Activated CD8-positive, alpha-beta memory T cell treated with anti-CD3 and anti-CD28 coated beads for 1 hour (primary cell): ENCODE results near the gene ITSN1.

Source experiments
- DNase-seq, 2 donors: peaks; one replicate each; pipeline ENCODE4 v3.0.0-alpha.2; 2020; ENCODE audit warnings: low read depth in 1 of 2; ENCODE audit errors: extremely low read depth in 1 of 2

Gene ITSN1

GRCh38 chr21:33834801-33835500 is 192.7 kb downstream of the ITSN1 start:
- DNase-seq = no peak

GRCh38 chr21:33835920-33836319 is 193.6 kb downstream of the ITSN1 start:
- DNase-seq = no peak

DNA sequence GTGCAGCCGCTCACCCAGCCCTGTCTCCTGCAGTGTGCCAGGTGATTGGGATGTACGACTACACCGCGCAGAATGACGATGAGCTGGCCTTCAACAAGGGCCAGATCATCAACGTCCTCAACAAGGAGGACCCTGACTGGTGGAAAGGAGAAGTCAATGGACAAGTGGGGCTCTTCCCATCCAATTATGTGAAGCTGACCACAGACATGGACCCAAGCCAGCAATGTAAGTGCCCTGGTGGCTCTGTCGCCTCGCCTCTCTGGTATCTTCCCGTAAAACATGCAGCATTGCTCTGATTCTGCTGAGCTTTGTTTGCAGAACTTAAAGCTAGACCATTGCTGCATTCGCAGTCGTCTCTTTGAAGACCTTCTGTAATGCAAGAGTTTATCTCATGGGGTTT is 194.1 kb downstream of the ITSN1 start:
- no peak for DNase-seq

DNA sequence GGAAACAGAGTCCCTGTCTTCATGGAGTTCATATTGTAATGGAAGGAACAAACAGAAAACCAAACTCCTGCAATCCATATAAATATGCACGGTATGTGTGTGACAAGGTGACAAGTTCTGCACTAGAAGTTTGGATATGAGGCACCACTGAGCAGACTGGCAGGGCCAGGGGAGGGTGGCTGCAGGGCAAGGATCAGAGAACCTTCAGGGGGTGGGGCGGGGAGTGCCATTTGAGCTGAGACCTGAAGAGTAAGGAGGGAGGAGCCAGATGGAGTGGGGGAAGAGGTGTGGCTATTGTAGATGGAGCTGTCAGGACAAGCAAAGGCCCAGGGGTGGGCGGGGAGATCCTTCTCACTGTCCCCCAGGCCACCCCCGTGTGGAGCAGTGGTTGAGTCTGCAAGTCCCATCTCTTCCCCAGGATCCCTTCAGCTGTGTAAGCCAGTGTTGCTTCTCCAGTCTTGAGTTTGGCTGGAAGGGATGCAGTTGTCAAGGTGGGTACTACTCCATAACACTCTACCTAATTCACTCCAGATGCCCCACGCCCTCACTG is 196.9 kb downstream of the ITSN1 start:
- DNase-seq = no peak

DNA sequence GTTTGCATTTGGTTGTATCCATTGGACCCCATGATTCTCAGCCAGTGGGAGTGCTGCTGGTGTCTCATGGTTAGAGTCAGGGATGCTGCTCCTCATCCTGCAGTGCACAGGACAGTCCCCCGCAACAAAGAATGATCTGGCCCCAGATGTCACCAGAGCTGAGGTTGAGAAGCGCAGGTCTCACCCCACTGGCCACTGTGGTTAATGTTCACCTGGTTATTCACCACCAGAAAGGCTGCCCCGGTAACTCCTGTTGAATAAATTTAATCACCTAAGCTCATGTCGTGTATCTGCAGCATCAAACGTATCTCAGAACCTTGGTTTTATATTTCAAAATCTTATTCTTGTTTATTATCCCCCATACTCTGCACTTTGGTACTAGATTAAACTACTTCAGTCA is 197.5 kb downstream of the ITSN1 start:
- DNase-seq = no peak

- no peak for DNase-seq
Observed at GRCh38 chr21:33840771-33841170, 198.5 kb downstream of the ITSN1 start.

DNA sequence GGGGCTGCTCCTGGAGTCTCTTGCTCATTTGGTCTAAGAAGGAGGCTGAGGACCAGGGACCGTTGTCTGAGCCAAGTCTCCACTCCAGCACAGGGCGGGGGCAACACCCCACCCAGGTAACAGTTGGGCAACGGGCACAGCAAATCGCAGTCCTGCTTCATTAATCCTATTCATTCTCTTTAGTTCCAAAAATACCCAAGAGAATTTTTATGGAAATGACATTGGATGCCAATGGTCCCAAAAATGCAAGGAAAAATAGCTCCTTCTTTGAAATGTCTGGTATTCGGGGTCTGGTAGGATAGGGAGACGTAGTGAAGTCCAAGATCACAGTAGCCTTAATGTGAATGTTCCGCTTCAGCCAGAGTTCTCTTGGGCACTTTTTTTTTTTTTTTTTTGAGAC is 199.3 kb downstream of the ITSN1 start:
- DNase-seq = no peak

DNA sequence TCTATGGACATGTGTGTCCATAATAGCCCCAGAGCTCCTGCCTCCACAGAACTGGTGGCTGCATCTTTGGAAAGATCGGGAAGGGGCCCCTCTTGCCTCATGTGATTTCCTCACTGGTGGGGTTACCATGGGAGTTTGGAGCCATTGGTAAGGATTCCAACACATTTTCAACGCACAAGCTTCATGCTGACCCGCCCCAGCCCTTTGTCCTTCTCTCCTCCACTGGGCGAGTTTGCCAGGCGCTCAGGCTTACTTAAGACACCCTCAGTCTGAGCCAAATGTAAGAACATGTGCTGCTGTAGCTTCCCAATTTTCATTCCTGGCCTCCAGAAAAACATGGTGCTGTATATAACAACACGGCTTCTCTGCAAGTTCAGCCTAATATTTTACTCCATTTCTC is 200.9 kb downstream of the ITSN1 start:
- DNase-seq = no peak

- DNase-seq = no peak
Observed at GRCh38 chr21:33844104-33844889, 202.0 kb downstream of the ITSN1 start.

GRCh38 chr21:33844890-33845205 is 202.5 kb downstream of the ITSN1 start:
- no peak for DNase-seq

DNA sequence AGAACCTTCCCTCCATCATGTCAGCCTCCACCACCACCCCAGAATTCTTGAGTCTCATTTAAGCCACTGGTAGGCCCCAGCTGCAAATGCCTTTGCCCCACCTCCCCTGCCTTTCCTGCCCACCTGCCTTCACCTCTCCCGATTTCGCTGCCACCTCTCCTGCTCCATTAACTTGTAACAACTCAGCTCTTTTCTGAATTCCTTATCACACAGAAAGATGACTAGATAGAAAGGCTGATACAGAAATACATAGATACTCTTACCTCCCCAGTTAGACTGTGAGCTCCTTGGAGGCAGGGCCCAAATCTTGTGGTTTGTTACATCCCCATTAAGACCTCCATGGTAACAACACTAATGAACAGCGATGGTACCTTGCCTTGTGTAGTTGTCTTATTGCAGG is 203.8 kb downstream of the ITSN1 start:
- no peak for DNase-seq

- no peak for DNase-seq
Observed at GRCh38 chr21:33847588-33848248, 205.4 kb downstream of the ITSN1 start.

- DNase-seq = no peak
Observed at GRCh38 chr21:33848249-33848953, 206.1 kb downstream of the ITSN1 start.

- no peak for DNase-seq
Observed at GRCh38 chr21:33849834-33850233, 207.5 kb downstream of the ITSN1 start.

- no peak for DNase-seq
Observed at GRCh38 chr21:33850401-33850800, 208.1 kb downstream of the ITSN1 start.

DNA sequence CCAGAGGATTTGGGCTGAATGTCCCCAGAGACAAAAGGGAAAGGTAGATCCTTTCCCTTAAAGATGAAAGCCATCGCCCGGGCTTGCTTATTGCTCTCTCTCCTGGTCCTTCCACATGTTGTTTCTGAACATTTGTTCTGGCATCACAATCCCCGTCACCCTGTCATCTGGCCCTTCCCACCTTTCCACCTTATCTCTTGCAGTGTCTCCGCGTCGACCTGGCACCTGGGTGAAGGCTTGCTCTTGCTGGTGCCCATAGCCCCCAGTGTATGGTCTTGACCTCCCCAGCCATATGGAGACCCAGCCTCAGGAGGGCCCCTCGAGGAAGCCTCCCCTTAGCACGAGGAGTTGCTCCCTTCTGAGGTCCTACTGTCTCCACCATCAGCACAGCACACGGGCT is 208.7 kb downstream of the ITSN1 start:
- no peak for DNase-seq

DNA sequence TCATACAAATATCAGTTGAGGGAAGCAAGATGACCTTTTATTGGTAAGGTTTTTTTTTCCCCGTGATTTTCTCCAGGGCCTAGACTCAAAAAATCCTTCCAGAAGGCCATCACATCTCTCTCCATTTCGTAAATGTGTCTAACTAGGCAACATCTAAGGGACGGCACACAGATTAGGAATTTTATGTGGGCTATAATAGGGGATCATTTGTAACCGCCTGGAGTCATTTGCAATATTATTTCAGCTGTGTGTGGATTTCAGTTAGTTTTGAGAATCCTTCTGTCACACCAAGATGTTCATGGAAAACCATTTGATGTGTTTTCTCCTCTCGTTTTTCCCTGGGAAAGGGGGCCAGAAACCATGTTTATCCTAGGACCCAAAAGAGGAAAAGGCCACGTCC is 210.2 kb downstream of the ITSN1 start:
- DNase-seq = no peak

- DNase-seq = no peak
Observed at GRCh38 chr21:33854604-33855003, 212.3 kb downstream of the ITSN1 start.

DNA sequence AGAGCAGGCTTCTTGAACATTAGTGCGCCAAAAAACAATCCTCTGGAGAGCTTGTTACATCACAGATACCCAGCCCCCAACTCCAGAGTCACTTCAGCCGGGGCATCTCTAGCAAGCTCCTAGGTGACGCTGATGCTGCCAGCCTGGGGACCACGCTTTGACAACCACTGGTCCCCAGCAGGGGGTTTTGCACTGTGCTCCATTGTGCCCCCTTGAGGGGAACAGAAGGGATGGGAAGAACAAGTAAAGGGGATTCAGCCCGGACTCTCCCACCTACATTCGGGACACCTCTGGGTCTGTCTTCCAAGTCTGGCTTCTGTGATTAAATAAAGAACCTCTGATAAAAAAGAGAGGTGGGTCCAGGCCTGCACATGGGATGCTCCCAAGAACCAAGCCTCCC is 212.9 kb downstream of the ITSN1 start:
- no peak for DNase-seq

DNA sequence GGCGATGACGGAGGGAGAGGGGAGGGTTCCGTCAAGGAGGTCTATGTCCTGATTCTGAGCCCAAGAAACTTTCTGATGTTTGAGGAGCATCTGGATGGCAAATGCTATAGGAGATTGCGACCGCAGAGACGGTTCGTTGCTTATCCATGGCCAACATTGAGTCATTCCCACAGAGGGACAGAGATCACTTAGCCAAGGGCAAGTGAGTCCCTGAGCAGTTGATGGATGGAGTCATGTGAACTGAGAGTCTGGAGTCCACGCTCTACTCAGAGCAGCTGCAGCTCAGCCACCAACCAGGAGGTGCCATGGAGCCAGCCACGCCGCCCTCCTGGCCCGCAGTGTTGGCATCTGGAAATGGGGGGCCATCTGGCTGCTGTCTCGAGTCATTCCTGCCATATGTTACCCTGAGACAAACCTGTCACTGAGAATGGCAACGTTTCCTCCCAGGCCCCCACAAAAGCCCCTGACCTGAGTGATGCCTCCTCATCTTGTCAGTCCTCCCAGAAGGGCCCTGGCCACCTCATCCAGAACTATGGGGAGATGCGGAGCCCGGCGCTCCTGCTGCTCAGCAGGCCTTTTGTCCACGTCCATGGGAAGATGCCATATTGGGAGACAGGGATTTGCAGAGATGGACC is 214.7 kb downstream of the ITSN1 start:
- no peak for DNase-seq
